Measurements from ENCODE around the gene NOP58. TPM values are rescaled to one million over a fixed set of nuclear protein-coding genes. Genes with fewer than 3 reads are reported as not detected.

NOP58 gene
- total and polyA plus RNA-seq, 10 donors: 57.2 to 123 (median 76.2) TPM

DNA sequence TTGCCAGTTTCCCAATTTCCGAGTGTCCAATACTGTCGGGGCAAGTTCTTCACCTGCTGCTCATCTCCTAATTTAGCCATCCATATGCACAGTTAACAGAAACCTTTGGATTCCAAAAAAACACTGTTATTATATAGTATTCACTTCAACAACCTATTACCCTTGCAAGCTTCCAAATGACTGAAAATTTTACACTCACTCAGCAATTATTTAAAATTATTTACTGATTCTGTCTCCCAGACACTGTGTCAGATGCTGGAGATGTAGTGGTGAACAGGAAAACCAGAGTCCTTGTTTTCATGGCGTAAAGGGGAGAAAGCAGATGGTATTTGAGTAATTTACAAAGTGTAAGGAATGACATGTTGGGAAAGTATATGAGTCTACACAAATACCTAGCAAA is 56.9 kb downstream of the NOP58 start:
- no peak for DNase-seq
- H3K4me1 ChIP-seq: peaks cover 0 to 10% (median 3%) of the 10 kb centered on the region in 6 donors
- TF ChIP-seq, protein P1, sequence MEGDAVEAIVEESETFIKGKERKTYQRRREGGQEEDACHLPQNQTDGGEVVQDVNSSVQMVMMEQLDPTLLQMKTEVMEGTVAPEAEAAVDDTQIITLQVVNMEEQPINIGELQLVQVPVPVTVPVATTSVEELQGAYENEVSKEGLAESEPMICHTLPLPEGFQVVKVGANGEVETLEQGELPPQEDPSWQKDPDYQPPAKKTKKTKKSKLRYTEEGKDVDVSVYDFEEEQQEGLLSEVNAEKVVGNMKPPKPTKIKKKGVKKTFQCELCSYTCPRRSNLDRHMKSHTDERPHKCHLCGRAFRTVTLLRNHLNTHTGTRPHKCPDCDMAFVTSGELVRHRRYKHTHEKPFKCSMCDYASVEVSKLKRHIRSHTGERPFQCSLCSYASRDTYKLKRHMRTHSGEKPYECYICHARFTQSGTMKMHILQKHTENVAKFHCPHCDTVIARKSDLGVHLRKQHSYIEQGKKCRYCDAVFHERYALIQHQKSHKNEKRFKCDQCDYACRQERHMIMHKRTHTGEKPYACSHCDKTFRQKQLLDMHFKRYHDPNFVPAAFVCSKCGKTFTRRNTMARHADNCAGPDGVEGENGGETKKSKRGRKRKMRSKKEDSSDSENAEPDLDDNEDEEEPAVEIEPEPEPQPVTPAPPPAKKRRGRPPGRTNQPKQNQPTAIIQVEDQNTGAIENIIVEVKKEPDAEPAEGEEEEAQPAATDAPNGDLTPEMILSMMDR (IDR thresholded peaks at IDR 0.05 in 8 of 11, conservative IDR thresholded peaks at IDR 0.05 in 3 of 11): no peak
- TF ChIP-seq POLR2A (IDR thresholded peaks at IDR 0.05): no peak
- no peak for TF ChIP-seq POLR2AphosphoS5 (IDR thresholded peaks at IDR 0.05)
- intact Hi-C loops (cut with DNase I; ENCODE audit: low total_unique reads): no loop called here
- no peak overlapping the region for H3K27ac ChIP-seq
- WGBS, 5 donors: 96 to 99% (median 98%) methylated on average over 3 of the region's 3 CpGs
- no peak overlapping the region for H3K4me3 ChIP-seq
- peaks cover 0 to 19% (median 4%) of the 10 kb centered on the region in 6 donors for H3K36me3 ChIP-seq
- H3K9me3 ChIP-seq: no peaks in the 10 kb centered on the region
- no peaks in the 10 kb centered on the region for H3K27me3 ChIP-seq (replicated peaks in 1 of 7)

DNA sequence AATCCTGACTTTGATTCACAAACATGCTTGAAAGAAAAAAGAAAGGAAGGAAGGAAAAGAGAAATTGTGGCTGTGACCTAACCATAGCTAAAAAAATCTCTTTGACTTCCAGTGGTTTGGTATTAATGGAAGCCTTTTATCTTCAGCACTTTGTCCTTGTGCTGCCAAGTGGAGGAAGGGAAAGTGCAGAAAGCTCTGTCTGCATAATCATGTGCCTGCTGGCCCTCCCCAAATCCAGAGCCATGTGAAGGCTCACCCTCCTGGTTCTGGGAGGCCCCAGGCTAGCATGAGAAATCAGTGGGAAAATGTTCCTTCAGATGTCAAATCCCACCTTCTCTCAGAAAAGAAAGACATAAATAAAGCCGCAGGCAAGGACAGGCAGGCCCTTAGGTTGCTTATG is 62.3 kb downstream of the NOP58 start:
- whole genome bisulfite sequencing, 5 donors: 71 to 90% (median 83%) methylated on average over 1 of the region's 1 CpG
- Histone ChIP-seq H3K27ac (no peak overlapping the region), H3K9me3 (no peaks in the 10 kb centered on the region), H3K36me3 (peaks cover 0 to 7% (median 4%) of the 10 kb centered on the region in 6 donors), H3K4me1 (peaks cover 0 to 12% (median 0%) of the 10 kb centered on the region in 6 donors), H3K4me3 (no peak overlapping the region), H3K27me3 (replicated peaks in 1 of 7) (no peaks in the 10 kb centered on the region)
- intact Hi-C loops (cut with DNase I; ENCODE audit: low total_unique reads): no loop called here
- TF ChIP-seq, protein P1 (IDR thresholded peaks at IDR 0.05 in 8 of 11, conservative IDR thresholded peaks at IDR 0.05 in 3 of 11): no peak
- TF ChIP-seq POLR2A (IDR thresholded peaks at IDR 0.05) (no peak), POLR2AphosphoS5 (IDR thresholded peaks at IDR 0.05) (no peak)
- DNase-seq: no peak

DNA sequence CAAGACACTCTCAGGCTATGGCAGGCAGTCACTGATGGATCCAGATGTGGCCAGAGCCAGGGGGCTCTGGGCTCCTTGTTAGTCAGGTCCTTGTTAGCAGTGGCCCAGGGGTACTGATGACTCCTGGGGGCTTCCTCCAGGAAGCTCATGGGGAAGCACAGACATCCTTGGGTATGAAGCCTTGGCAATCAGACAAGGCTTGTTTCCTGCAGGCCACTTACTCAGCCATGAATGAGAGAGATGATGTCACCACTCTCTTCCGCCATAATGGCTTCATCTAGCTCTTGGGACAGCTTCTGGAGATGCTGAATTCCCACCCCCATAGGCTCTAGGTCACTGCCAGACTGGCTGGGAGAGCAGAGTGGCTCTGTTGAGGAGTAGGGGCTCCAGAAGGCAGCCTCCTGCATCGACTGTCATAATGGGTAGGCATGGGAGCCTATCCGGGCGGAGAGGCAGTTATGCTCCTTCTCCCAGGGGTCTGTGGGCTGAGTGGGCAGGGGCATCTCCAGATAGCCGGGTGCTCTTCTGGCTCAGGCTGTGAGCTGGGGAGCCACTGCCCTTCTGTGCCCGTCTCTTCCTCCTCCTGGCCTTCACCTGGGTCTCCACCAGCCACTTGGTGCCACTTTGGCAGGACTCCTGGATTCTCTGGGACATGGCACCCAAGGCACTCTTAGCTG is 70.4 kb downstream of the NOP58 start:
- H3K9me3 ChIP-seq: no peaks in the 10 kb centered on the region
- H3K36me3 ChIP-seq: no peaks in the 10 kb centered on the region
- TF ChIP-seq, protein P1 (IDR thresholded peaks at IDR 0.05 in 8 of 11, conservative IDR thresholded peaks at IDR 0.05 in 3 of 11): no peak
- TF ChIP-seq POLR2A (IDR thresholded peaks at IDR 0.05) (no peak), POLR2AphosphoS5 (IDR thresholded peaks at IDR 0.05) (no peak)
- peaks cover 0 to 7% (median 0%) of the 10 kb centered on the region in 6 donors for H3K4me1 ChIP-seq
- H3K27me3 ChIP-seq (replicated peaks in 1 of 7): no peaks in the 10 kb centered on the region
- no peak for DNase-seq
- intact Hi-C loops (cut with DNase I; ENCODE audit: low total_unique reads): no loop called here
- 50 to 88% (median 85%) methylated on average over 1 to 6 of the region's 6 CpGs for WGBS, 5 donors
- H3K4me3 ChIP-seq: no peak overlapping the region
- H3K27ac ChIP-seq: no peak overlapping the region

GRCh38 chr2:202337151-202337550 is 71.6 kb downstream of the NOP58 start:
- Histone ChIP-seq H3K36me3 (no peaks in the 10 kb centered on the region), H3K9me3 (no peaks in the 10 kb centered on the region), H3K27ac (no peak overlapping the region), H3K27me3 (replicated peaks in 1 of 7) (no peaks in the 10 kb centered on the region), H3K4me3 (no peak overlapping the region), H3K4me1 (peaks cover 0 to 7% (median 0%) of the 10 kb centered on the region in 6 donors)
- no peak for DNase-seq
- intact Hi-C loops (cut with DNase I; ENCODE audit: low total_unique reads): no loop called here
- TF ChIP-seq, protein P1 (IDR thresholded peaks at IDR 0.05 in 8 of 11, conservative IDR thresholded peaks at IDR 0.05 in 3 of 11): no peak
- TF ChIP-seq POLR2AphosphoS5 (IDR thresholded peaks at IDR 0.05): no peak
- no peak for TF ChIP-seq POLR2A (IDR thresholded peaks at IDR 0.05)
- 40 to 67% (median 54%) methylated on average over 2 of the region's 2 CpGs for WGBS, 5 donors

All from spleen (tissue), 11 donors.